Panc1 (cell line): Measurements from ENCODE around the gene STX3.

ENCODE experiments used
- TCF7L2 ChIP-seq: IDR thresholded peaks from 2 replicates; pipeline ENCODE4 v1.6.1; 2011; ENCODE audit warnings: mild to moderate bottlenecking, low read depth, low read length, inconsistent platforms
- TF ChIP-seq, protein P1 (sequence below): fragments of 450-650 bp; IDR thresholded peaks from 2 replicates; pipeline ENCODE4 v1.5.1; 2017; ENCODE audit warnings: mild to moderate bottlenecking

DNA sequence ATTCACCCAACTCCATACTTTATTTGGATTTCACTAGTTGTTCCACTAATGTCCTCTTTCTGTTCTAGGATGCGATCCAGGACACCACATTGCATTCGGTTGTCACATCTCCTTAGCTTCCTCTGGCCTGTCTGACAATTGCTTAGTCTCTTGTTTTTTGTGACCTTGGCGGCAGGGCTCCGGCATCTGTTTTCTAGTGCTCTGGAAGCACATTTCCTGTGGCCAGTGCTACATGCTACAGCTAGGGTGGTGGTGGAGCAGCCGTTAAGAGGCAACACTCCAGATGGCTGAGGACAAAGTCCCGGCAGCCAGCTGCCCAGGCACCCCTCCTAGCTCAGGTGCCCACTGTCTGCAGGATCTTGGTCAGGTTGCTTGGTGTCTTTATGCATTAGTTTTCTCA lies 6.8 kb downstream of the STX3 start:
- TF ChIP-seq, protein P1, sequence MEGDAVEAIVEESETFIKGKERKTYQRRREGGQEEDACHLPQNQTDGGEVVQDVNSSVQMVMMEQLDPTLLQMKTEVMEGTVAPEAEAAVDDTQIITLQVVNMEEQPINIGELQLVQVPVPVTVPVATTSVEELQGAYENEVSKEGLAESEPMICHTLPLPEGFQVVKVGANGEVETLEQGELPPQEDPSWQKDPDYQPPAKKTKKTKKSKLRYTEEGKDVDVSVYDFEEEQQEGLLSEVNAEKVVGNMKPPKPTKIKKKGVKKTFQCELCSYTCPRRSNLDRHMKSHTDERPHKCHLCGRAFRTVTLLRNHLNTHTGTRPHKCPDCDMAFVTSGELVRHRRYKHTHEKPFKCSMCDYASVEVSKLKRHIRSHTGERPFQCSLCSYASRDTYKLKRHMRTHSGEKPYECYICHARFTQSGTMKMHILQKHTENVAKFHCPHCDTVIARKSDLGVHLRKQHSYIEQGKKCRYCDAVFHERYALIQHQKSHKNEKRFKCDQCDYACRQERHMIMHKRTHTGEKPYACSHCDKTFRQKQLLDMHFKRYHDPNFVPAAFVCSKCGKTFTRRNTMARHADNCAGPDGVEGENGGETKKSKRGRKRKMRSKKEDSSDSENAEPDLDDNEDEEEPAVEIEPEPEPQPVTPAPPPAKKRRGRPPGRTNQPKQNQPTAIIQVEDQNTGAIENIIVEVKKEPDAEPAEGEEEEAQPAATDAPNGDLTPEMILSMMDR = no peak
- TF ChIP-seq TCF7L2 = no peak
